ENCODE measurements around the gene BMPR1A.
"Not testable (repeated sequence)": the region's sequence is repeated elsewhere in the genome, so short reads cannot be mapped to it uniquely, and the experiment has no call there.

The BMPR1A gene

DNA sequence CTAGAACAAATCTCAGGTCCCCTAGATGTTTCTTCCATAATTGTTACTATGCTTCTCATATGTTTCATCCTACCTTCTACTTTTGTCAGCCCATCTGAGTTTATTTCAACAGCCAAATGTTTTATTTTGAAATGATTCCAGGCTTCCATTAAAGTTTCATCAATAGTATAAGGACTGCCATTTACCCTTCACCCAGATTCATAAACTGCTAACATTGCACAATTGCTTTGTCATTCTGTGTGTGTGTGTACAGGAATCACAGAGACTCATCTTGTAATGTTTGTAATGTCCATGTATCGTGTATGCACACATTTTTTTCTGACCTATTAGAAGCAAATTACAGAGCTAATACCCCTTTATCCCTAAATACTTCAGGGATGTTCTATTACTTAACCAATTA is 175.5 kb downstream of the BMPR1A start:
- Histone ChIP-seq H3K4me3 (replicated peaks; ENCODE audit: insufficient read depth, low read length) (no peak overlapping the region), H3K27me3 (ENCODE audit: insufficient read depth, poor library complexity, severe bottlenecking) (no peaks in the 10 kb centered on the region), H3K27ac (replicated peaks) (no peak overlapping the region)
- no peak for DNase-seq (ENCODE audit: low read depth in 1 of 2, low spot score in 1 of 2)
- TF ChIP-seq, protein P1, sequence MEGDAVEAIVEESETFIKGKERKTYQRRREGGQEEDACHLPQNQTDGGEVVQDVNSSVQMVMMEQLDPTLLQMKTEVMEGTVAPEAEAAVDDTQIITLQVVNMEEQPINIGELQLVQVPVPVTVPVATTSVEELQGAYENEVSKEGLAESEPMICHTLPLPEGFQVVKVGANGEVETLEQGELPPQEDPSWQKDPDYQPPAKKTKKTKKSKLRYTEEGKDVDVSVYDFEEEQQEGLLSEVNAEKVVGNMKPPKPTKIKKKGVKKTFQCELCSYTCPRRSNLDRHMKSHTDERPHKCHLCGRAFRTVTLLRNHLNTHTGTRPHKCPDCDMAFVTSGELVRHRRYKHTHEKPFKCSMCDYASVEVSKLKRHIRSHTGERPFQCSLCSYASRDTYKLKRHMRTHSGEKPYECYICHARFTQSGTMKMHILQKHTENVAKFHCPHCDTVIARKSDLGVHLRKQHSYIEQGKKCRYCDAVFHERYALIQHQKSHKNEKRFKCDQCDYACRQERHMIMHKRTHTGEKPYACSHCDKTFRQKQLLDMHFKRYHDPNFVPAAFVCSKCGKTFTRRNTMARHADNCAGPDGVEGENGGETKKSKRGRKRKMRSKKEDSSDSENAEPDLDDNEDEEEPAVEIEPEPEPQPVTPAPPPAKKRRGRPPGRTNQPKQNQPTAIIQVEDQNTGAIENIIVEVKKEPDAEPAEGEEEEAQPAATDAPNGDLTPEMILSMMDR (IDR thresholded peaks at IDR 0.05; ENCODE audit: insufficient read depth, low read length) = no peak
- TF ChIP-seq, protein P2, sequence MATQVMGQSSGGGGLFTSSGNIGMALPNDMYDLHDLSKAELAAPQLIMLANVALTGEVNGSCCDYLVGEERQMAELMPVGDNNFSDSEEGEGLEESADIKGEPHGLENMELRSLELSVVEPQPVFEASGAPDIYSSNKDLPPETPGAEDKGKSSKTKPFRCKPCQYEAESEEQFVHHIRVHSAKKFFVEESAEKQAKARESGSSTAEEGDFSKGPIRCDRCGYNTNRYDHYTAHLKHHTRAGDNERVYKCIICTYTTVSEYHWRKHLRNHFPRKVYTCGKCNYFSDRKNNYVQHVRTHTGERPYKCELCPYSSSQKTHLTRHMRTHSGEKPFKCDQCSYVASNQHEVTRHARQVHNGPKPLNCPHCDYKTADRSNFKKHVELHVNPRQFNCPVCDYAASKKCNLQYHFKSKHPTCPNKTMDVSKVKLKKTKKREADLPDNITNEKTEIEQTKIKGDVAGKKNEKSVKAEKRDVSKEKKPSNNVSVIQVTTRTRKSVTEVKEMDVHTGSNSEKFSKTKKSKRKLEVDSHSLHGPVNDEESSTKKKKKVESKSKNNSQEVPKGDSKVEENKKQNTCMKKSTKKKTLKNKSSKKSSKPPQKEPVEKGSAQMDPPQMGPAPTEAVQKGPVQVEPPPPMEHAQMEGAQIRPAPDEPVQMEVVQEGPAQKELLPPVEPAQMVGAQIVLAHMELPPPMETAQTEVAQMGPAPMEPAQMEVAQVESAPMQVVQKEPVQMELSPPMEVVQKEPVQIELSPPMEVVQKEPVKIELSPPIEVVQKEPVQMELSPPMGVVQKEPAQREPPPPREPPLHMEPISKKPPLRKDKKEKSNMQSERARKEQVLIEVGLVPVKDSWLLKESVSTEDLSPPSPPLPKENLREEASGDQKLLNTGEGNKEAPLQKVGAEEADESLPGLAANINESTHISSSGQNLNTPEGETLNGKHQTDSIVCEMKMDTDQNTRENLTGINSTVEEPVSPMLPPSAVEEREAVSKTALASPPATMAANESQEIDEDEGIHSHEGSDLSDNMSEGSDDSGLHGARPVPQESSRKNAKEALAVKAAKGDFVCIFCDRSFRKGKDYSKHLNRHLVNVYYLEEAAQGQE (IDR thresholded peaks at IDR 0.05; ENCODE audit: insufficient replicate concordance, low read depth) = no peak
- no peak for TF ChIP-seq SPI1 (IDR thresholded peaks at IDR 0.05; ENCODE audit: borderline replicate concordance, low read depth)
- TF ChIP-seq POLR2AphosphoS5 (IDR thresholded peaks at IDR 0.05; ENCODE audit: low read depth) = no peak
- no peak for TF ChIP-seq GABPA (IDR thresholded peaks at IDR 0.05; ENCODE audit: low read depth)

DNA sequence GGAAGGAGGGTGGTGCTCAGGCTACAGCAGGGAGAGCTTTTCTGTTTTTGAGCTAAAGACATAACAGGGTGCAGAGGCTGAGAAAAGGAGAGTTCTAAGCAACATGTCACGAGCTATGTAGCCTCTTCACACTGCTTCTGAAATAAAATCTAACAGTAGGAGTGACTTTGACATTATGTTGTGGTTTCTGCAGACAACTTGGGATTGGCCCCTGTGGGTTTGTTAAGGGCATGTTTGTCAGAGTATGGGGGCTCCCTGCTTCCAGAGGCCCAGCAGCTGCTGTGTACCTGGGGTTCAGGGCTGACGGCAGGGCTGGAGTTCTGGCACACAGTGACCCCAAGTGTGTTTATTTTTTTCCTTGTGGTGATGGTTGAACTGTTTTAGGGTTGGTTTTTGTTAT is 176.3 kb downstream of the BMPR1A start:
- no peak overlapping the region for H3K4me3 ChIP-seq (replicated peaks; ENCODE audit: insufficient read depth, low read length)
- H3K27ac ChIP-seq (replicated peaks) = no peak overlapping the region
- H3K27me3 ChIP-seq (ENCODE audit: insufficient read depth, poor library complexity, severe bottlenecking) = no peaks in the 10 kb centered on the region
- no peak for TF ChIP-seq SPI1 (IDR thresholded peaks at IDR 0.05; ENCODE audit: borderline replicate concordance, low read depth)
- no peak for TF ChIP-seq GABPA (IDR thresholded peaks at IDR 0.05; ENCODE audit: low read depth)
- TF ChIP-seq, protein P2 (IDR thresholded peaks at IDR 0.05; ENCODE audit: insufficient replicate concordance, low read depth) = no peak
- TF ChIP-seq, protein P1 (IDR thresholded peaks at IDR 0.05; ENCODE audit: insufficient read depth, low read length) = no peak
- no peak for TF ChIP-seq POLR2AphosphoS5 (IDR thresholded peaks at IDR 0.05; ENCODE audit: low read depth)
- no peak for DNase-seq (ENCODE audit: low read depth in 1 of 2, low spot score in 1 of 2)

DNA sequence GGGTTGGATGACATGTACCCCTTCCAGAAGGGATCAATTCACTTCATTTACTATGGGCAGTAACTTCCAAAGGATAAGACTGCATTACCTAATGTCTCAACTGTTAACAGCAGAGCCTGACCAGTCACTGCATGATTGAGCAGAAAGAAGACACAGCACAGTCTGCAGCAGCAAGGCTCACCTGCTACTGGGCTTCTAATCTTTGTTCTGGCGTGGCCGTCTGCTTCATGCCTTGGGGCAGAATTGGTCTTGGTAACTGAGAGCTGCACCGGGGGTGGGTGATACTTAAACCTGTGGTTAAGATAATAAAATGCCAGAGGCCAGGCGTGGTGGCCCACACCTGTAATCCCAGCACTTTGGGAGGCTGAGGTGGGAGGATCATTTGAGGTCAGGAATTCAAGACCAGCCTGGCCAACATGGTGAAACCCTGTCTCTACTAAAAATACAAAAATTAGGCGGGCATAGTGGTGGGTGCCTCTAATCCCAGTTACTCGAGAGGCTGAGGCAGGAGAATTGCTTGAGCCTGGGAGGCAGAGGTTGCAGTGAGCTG is 177.8 kb downstream of the BMPR1A start:
- not testable (repeated sequence) for H3K27ac ChIP-seq (replicated peaks); H3K4me3 ChIP-seq (replicated peaks; ENCODE audit: insufficient read depth, low read length); DNase-seq (ENCODE audit: low read depth in 1 of 2, low spot score in 1 of 2); H3K27me3 ChIP-seq (ENCODE audit: insufficient read depth, poor library complexity, severe bottlenecking)

DNA sequence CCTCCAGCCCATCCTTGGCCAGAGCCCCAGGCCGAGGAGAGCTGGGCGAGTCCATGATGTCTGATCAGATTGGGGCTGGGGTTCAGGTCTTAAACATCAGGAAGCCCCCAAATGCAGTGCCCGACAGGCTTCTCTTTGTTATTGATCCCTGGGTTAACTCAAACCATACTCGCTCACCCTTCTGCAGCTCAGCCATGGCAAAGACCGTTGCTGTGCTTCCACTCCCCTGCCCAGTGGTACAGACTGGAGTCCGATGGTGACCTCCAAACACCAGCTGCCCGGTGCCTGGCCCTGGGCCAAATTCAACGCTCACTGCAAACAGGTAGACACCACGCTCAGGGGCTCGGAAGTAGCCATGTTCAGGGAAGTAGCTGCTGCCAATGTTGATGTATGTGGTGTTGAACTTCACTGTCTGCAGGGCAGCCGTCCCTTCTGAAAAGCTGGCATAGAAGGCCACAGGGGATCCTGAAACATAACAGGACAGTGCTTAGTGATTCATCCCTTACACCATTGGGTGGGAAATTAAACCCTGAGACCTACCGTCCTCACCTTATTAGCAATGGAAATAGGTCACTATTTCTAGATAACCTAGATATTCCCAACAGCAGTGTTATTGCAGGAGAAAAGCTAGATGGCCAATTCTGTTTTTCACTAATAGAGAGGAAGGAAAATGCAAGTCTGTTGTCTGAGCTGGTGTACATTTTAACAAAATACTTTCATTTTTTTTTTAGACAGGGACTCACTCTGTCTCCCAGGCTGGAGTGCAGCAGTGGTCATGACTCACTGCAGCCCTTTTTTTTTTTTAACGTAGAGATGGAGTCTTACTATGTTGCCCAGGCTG is 180.5 kb downstream of the BMPR1A start:
- no peak for DNase-seq (ENCODE audit: low read depth in 1 of 2, low spot score in 1 of 2)
- no peak for TF ChIP-seq GABPA (IDR thresholded peaks at IDR 0.05; ENCODE audit: low read depth)
- TF ChIP-seq, protein P1 (IDR thresholded peaks at IDR 0.05; ENCODE audit: insufficient read depth, low read length) = no peak
- Histone ChIP-seq H3K27ac (replicated peaks) (no peak overlapping the region), H3K27me3 (ENCODE audit: insufficient read depth, poor library complexity, severe bottlenecking) (no peaks in the 10 kb centered on the region), H3K4me3 (replicated peaks; ENCODE audit: insufficient read depth, low read length) (no peak overlapping the region)
